SK-N-SH treated with all-trans-retinoic acid at 6 μM for 48 hours (cell line): Measurements from ENCODE around the gene FAT1.

Experiments
- ARNTL ChIP-seq: fragments of 450-650 bp; formaldehyde crosslinking; IDR thresholded peaks from 2 replicates; pipeline ENCODE4 v1.5.0; 2020; ENCODE audit warnings: low read depth, mild to moderate bottlenecking, moderate library complexity, borderline replicate concordance
- ESRRG ChIP-seq: fragments of 250-450 bp; sonication (Bioruptor Pico); IDR thresholded peaks from 2 replicates; pipeline ENCODE4 v1.6.1; 2021; ENCODE audit warnings: mild to moderate bottlenecking
- GLIS3 ChIP-seq: fragments of 250-450 bp; sonication (Bioruptor Pico); IDR thresholded peaks from 2 replicates; pipeline ENCODE4 v1.5.0; 2020; ENCODE audit warnings: mild to moderate bottlenecking, moderate library complexity
- PPARA ChIP-seq: fragments of 250-450 bp; sonication (Bioruptor Pico); IDR thresholded peaks from 2 replicates; pipeline ENCODE4 v1.5.0; 2020; ENCODE audit warnings: mild to moderate bottlenecking, borderline replicate concordance
- SNAI2 ChIP-seq: fragments of 250-450 bp; sonication (Bioruptor Pico); IDR thresholded peaks from 2 replicates; pipeline ENCODE4 v1.5.0; 2020; ENCODE audit warnings: mild to moderate bottlenecking, moderate library complexity
- TCF4 ChIP-seq: fragments of 250-450 bp; sonication (Bioruptor Pico); IDR thresholded peaks from 2 replicates; pipeline ENCODE4 v1.8.0; 2021; ENCODE audit warnings: mild to moderate bottlenecking, moderate library complexity, borderline replicate concordance
- ZC3H10 ChIP-seq: fragments of 250-450 bp; sonication (Bioruptor Pico); IDR thresholded peaks from 2 replicates; pipeline ENCODE4 v1.5.1; 2021; ENCODE audit warnings: mild to moderate bottlenecking, moderate library complexity
- ZNF565 ChIP-seq: fragments of 450-650 bp; formaldehyde crosslinking; conservative IDR thresholded peaks from 2 replicates; pipeline ENCODE4 v1.5.0; 2020; ENCODE audit warnings: low read depth, mild to moderate bottlenecking, moderate library complexity
- TF ChIP-seq, protein P1 (sequence below): fragments of 250-450 bp; sonication (Bioruptor Pico); IDR thresholded peaks from 2 replicates; pipeline ENCODE4 v1.8.0; 2020; ENCODE audit warnings: mild to moderate bottlenecking, moderate library complexity, borderline replicate concordance
- TF ChIP-seq, protein P2 (sequence below): fragments of 250-450 bp; sonication (Bioruptor Pico); IDR thresholded peaks from 2 replicates; pipeline ENCODE4 v1.5.1; 2020; ENCODE audit warnings: low read depth, mild to moderate bottlenecking, moderate library complexity
- TF ChIP-seq, protein P3 (sequence below): fragments of 250-450 bp; sonication (Bioruptor Pico); IDR thresholded peaks from 2 replicates; pipeline ENCODE4 v1.5.1; 2021; ENCODE audit warnings: mild to moderate bottlenecking, moderate library complexity
- TF ChIP-seq, protein P4 (sequence below): fragments of 250-450 bp; sonication (Bioruptor Pico); IDR thresholded peaks from 2 replicates; pipeline ENCODE4 v1.8.0; 2021; ENCODE audit warnings: low read depth, mild to moderate bottlenecking, moderate library complexity, borderline replicate concordance

DNA sequence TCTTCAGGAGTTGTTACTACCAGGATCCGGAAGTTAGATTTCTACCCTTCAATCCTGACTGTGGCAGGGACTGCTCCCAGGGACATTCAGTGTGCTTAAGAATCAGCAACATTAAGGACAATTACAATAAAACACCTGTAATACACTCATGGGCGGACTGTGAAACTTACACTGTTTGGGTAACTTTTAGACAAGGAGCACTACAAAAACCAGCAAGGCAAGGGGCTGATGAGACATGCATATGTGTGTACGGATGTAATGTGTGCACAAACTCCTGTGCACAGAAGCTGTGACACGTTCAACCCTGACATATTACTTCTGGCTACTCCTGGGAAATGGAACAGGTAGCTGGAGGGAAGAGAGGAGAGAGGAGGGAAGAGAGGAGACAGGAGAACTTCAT lies 75.8 kb downstream of the FAT1 start:
- TF ChIP-seq, protein P1, sequence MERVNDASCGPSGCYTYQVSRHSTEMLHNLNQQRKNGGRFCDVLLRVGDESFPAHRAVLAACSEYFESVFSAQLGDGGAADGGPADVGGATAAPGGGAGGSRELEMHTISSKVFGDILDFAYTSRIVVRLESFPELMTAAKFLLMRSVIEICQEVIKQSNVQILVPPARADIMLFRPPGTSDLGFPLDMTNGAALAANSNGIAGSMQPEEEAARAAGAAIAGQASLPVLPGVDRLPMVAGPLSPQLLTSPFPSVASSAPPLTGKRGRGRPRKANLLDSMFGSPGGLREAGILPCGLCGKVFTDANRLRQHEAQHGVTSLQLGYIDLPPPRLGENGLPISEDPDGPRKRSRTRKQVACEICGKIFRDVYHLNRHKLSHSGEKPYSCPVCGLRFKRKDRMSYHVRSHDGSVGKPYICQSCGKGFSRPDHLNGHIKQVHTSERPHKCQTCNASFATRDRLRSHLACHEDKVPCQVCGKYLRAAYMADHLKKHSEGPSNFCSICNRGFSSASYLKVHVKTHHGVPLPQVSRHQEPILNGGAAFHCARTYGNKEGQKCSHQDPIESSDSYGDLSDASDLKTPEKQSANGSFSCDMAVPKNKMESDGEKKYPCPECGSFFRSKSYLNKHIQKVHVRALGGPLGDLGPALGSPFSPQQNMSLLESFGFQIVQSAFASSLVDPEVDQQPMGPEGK (CRISPR knock-in tag) = no peak
- no peak for TF ChIP-seq ESRRG
- no peak for TF ChIP-seq ARNTL
- no peak for TF ChIP-seq ZNF565 (CRISPR knock-in tag)
- TF ChIP-seq PPARA (CRISPR knock-in tag) = no peak
- TF ChIP-seq, protein P2, sequence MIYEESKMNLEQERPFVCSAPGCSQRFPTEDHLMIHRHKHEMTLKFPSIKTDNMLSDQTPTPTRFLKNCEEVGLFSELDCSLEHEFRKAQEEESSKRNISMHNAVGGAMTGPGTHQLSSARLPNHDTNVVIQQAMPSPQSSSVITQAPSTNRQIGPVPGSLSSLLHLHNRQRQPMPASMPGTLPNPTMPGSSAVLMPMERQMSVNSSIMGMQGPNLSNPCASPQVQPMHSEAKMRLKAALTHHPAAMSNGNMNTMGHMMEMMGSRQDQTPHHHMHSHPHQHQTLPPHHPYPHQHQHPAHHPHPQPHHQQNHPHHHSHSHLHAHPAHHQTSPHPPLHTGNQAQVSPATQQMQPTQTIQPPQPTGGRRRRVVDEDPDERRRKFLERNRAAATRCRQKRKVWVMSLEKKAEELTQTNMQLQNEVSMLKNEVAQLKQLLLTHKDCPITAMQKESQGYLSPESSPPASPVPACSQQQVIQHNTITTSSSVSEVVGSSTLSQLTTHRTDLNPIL = no peak
- TF ChIP-seq, protein P3, sequence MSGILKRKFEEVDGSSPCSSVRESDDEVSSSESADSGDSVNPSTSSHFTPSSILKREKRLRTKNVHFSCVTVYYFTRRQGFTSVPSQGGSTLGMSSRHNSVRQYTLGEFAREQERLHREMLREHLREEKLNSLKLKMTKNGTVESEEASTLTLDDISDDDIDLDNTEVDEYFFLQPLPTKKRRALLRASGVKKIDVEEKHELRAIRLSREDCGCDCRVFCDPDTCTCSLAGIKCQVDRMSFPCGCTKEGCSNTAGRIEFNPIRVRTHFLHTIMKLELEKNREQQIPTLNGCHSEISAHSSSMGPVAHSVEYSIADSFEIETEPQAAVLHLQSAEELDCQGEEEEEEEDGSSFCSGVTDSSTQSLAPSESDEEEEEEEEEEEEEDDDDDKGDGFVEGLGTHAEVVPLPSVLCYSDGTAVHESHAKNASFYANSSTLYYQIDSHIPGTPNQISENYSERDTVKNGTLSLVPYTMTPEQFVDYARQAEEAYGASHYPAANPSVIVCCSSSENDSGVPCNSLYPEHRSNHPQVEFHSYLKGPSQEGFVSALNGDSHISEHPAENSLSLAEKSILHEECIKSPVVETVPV (CRISPR knock-in tag) = no peak
- no peak for TF ChIP-seq SNAI2 (CRISPR knock-in tag)
- TF ChIP-seq TCF4 (CRISPR knock-in tag) = no peak
- TF ChIP-seq GLIS3 (CRISPR knock-in tag) = no peak
- TF ChIP-seq ZC3H10 (CRISPR knock-in tag) = no peak
- TF ChIP-seq, protein P4, sequence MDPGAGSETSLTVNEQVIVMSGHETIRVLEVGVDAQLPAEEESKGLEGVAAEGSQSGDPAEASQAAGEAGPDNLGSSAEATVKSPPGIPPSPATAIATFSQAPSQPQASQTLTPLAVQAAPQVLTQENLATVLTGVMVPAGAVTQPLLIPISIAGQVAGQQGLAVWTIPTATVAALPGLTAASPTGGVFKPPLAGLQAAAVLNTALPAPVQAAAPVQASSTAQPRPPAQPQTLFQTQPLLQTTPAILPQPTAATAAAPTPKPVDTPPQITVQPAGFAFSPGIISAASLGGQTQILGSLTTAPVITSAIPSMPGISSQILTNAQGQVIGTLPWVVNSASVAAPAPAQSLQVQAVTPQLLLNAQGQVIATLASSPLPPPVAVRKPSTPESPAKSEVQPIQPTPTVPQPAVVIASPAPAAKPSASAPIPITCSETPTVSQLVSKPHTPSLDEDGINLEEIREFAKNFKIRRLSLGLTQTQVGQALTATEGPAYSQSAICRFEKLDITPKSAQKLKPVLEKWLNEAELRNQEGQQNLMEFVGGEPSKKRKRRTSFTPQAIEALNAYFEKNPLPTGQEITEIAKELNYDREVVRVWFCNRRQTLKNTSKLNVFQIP = no peak
